Activated CD8-positive, alpha-beta T cell treated with anti-CD3 and anti-CD28 coated beads, Interleukin-2, amount 10 ng/mL, durations not matched to agents 7 days and 5 days (primary cell): ENCODE measurements around the gene ZNF764. TPM values are rescaled to one million over a fixed set of nuclear protein-coding genes. Genes with fewer than 3 reads are reported as not detected.
A peak's percentile ranks its signal among the peaks of the same experiment; 100 is the strongest.
"Not testable (repeated sequence)": the region's sequence is repeated elsewhere in the genome, so short reads cannot be mapped to it uniquely, and the experiment has no call there.

ENCODE experiments used
- ATAC-seq: fragments of 150-1000 bp; cut with Tn5 transposase; one replicate; pipeline ENCODE4 v1.10.0; 2021; ENCODE audit warnings: moderate library complexity
- CTCF ChIA-PET: fragments of 350-600 bp; sonication (Branson Sonifier 250); formaldehyde crosslinking; loops from one replicate; lab custom pipeline; 2021; ENCODE audit warnings: antibody characterized with exemption; lab: Charles Lee
- POLR2A ChIA-PET: fragments of 350-600 bp; sonication (Branson Sonifier 250); formaldehyde crosslinking; loops from one replicate; lab custom pipeline; 2021; ENCODE audit warnings: antibody characterized with exemption; lab: Charles Lee
- DNase-seq: peaks from one replicate; pipeline ENCODE4 v3.0.0-alpha.2; 2020
- H3K27ac Mint-ChIP-seq: one replicate; pipeline ENCODE4 v1.8.0; 2021; ENCODE audit warnings: mild to moderate bottlenecking, mixed read lengths
- H3K27me3 Mint-ChIP-seq: one replicate; pipeline ENCODE4 v1.8.0; 2021; ENCODE audit warnings: low read depth, mixed read lengths
- H3K36me3 Mint-ChIP-seq: one replicate; pipeline ENCODE4 v1.8.0; 2021; ENCODE audit warnings: low read depth, mixed read lengths
- H3K4me1 Mint-ChIP-seq: one replicate; pipeline ENCODE4 v1.8.0; 2021; ENCODE audit warnings: low read depth, mixed read lengths
- H3K4me3 Mint-ChIP-seq: one replicate; pipeline ENCODE4 v1.8.0; 2021; ENCODE audit warnings: mild to moderate bottlenecking, mixed read lengths
- H3K9me3 Mint-ChIP-seq: one replicate; pipeline ENCODE4 v1.8.0; 2022; ENCODE audit warnings: mixed read lengths; ENCODE audit not compliant: insufficient read depth
- total RNA-seq, 2 experiments: library from RNA; stranded (reverse); gene quantifications; one replicate each; pipeline ENCODE4 v1.2.3, GENCODE V29; 2021

ZNF764 gene
- total RNA-seq, 2 experiments from 2014 or later, result 15.2 to 15.4 TPM

- POLR2A ChIA-PET, ATAC-seq, H3K27ac Mint-ChIP-seq, H3K9me3 Mint-ChIP-seq, H3K4me3 Mint-ChIP-seq, DNase-seq, H3K27me3 Mint-ChIP-seq: not testable (repeated sequence)
- CTCF ChIA-PET, result interaction anchor here (1.1 to 1.3 kb wide), 2 partner anchors 18 to 38 kb away, joined by 3 read pairs; no protein-coding TSS in a partner anchor
- peaks cover 16% of the 10 kb centered on the region for H3K4me1 Mint-ChIP-seq
- peaks cover 31% of the 10 kb centered on the region for H3K36me3 Mint-ChIP-seq
These were observed 32.7 kb upstream of the ZNF764 start for GRCh38 chr16:30590869-30591268.

DNA sequence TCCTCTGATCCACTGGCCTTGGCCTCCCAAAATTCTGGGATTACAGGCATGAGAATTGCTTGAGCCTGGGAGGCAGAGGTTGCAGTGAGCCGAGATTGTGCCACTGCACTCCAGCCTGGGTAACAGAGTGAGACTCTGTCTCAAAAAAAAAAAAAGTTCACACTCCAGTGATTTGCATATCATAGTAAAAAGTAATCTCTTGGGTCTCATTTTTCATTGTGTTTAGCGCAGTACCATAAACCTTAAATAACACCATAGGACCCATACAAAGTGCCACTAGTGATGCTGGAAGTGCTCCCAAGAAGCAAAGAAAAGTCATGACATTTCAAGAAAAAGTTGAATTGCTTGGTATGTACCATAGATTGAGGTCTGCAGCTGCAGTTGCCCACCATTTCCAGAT, 31.4 kb upstream of the ZNF764 start:
- DNase-seq, POLR2A ChIA-PET, H3K27me3 Mint-ChIP-seq, CTCF ChIA-PET, H3K4me3 Mint-ChIP-seq, H3K27ac Mint-ChIP-seq, ATAC-seq, H3K9me3 Mint-ChIP-seq: not testable (repeated sequence)
- H3K4me1 Mint-ChIP-seq, result peaks cover 19% of the 10 kb centered on the region
- peaks cover 30% of the 10 kb centered on the region for H3K36me3 Mint-ChIP-seq

- no peak overlapping the region for H3K4me3 Mint-ChIP-seq
- ChIA-PET POLR2A (no interaction called here), CTCF (interaction anchor here (1.0 to 5.6 kb wide), 2 partner anchors 9 to 40 kb away, joined by 3 to 44 read pairs; no protein-coding TSS in a partner anchor)
- H3K27me3 Mint-ChIP-seq, result no peaks in the 10 kb centered on the region
- no peaks in the 10 kb centered on the region for H3K9me3 Mint-ChIP-seq
- DNase-seq (no peak), ATAC-seq (no peak)
- H3K36me3 Mint-ChIP-seq, result peaks cover 29% of the 10 kb centered on the region
- no peak overlapping the region for H3K27ac Mint-ChIP-seq
- peaks cover 25% of the 10 kb centered on the region for H3K4me1 Mint-ChIP-seq
These were observed 30.5 kb upstream of the ZNF764 start for GRCh38 chr16:30588651-30589050.

DNA sequence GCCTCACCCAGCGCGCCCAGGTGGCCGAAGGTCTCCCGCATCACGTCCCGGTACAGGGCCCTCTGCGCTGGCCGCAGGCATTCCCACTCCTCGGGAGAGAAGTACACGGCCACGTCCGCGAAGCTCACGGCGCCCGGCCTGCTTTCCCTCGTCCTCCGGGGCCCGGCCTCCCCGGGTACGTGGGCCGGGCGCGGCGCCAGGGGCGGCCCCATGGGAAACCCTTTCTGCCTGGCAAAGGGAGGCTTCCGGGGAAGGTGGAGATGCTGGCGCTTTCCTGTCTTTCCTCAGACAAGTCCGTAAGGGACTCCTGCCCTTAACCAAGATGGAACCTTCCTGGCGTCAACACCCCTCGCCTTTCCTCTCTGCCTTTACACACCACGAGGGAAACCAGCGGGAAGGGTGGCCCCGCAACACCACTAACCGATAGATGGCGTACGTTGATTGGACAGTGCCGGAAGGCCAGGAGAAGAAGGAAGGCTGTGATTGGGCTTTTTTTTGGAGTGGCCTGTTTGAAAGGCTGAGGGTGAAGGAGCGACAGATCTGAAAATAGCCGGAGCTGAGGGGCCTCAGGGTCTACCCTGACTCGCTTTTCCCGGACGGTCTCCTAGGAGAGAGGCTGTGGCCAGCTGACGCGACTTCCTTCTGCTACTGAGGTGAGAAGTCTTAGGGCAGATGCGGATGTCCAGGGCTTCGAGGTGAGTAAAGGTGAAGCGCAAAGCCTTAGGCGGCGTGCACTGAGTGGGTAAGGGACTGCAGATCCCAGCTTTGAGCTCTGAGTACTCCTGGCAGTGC, 27.4 kb upstream of the ZNF764 start, which contains the start of gene ZNF785:
ZNF785 (minus strand) TSS at position 298 of the 792 bp plus-strand sequence; CDS start at position 212, 86 bp downstream.
- Mint-ChIP-seq H3K4me1 (peaks cover 30% of the 10 kb centered on the region), H3K27me3 (no peaks in the 10 kb centered on the region), H3K9me3 (no peaks in the 10 kb centered on the region), H3K27ac (peak within 1 kb of the TSS; percentile 87), H3K4me3 (peak within 1 kb of the TSS; percentile 96), H3K36me3 (peaks cover 45% of the 10 kb centered on the region)
- DNase-seq, result peak; percentile 98
- peak; percentile 98 for ATAC-seq
- CTCF ChIA-PET, result interaction anchor here (0.9 to 5.6 kb wide), 10 partner anchors 12 to 494 kb away, joined by 3 to 44 read pairs (median 8); partner anchors contain the start of genes DCTPP1, TBX6, ZNF688 and ZNF747
- POLR2A ChIA-PET, result interaction anchor here (0.6 to 4.7 kb wide), 11 partner anchors 9 to 85 kb away, joined by 3 to 48 read pairs (median 4); partner anchors contain the start of genes ZNF688, ZNF747 and ZNF764

DNA sequence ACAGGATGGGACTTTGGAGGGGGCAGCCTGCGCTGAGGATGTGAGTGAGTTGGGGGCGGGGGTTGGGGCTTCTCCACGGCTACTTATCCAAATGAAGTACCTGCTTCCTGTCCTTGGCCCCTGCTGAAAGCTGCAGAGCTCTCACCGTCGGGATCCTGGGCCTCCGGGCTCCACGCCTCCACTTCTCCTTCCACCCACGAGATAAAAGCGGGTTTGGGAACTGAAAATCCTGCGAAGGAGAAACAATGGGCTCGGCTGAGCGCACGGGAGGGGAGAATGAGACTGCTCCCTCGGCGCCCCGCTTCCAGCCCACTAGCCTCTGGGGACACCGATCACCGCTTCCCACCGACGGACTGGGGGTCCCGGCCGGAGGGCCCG, 26.8 kb upstream of the ZNF764 start:
- Mint-ChIP-seq H3K36me3 (peaks cover 45% of the 10 kb centered on the region), H3K4me3 (peak overlapping the region; percentile 96), H3K9me3 (no peaks in the 10 kb centered on the region), H3K27me3 (no peaks in the 10 kb centered on the region), H3K4me1 (peaks cover 30% of the 10 kb centered on the region), H3K27ac (peak overlapping the region; percentile 65)
- peak; percentile 31 for ATAC-seq
- DNase-seq, result peak; percentile 35
- CTCF ChIA-PET, result interaction anchor here (1.0 to 5.6 kb wide), 8 partner anchors 13 to 493 kb away, joined by 3 to 44 read pairs (median 8); partner anchors contain the start of genes DCTPP1, TBX6, ZNF688 and ZNF747
- POLR2A ChIA-PET, result interaction anchor here (0.6 to 4.7 kb wide), 9 partner anchors 9 to 85 kb away, joined by 3 to 48 read pairs (median 6); partner anchors contain the start of genes ZNF688, ZNF747 and ZNF764

GRCh38 chr16:30582611-30583340, 24.6 kb upstream of the ZNF764 start:
- Mint-ChIP-seq H3K4me1 (peaks cover 28% of the 10 kb centered on the region), H3K27ac (no peak overlapping the region), H3K9me3 (no peaks in the 10 kb centered on the region), H3K27me3 (no peaks in the 10 kb centered on the region), H3K36me3 (peaks cover 48% of the 10 kb centered on the region), H3K4me3 (no peak overlapping the region)
- POLR2A ChIA-PET, result interaction anchor here (0.6 kb wide), 1 partner anchor 28 kb away, joined by 3 read pairs; the partner anchor contains the start of gene ZNF689
- CTCF ChIA-PET, result interaction anchor here (1.7 kb wide), 1 partner anchor 15 kb away, joined by 6 read pairs; no protein-coding TSS in a partner anchor
- ATAC-seq, result no peak
- no peak for DNase-seq

- H3K27ac Mint-ChIP-seq, result no peak overlapping the region
- H3K36me3 Mint-ChIP-seq, result peaks cover 38% of the 10 kb centered on the region
- DNase-seq, result no peak
- no peak overlapping the region for H3K4me3 Mint-ChIP-seq
- H3K4me1 Mint-ChIP-seq, result peaks cover 18% of the 10 kb centered on the region
- CTCF ChIA-PET, result interaction anchor here (1.7 kb wide), 1 partner anchor 17 kb away, joined by 6 read pairs; no protein-coding TSS in a partner anchor
- POLR2A ChIA-PET, result interaction anchor here (0.7 kb wide), 1 partner anchor 10 kb away, joined by 4 read pairs; the partner anchor contains the start of gene ZNF688
- ATAC-seq, result no peak
- H3K9me3 Mint-ChIP-seq, result no peaks in the 10 kb centered on the region
- no peaks in the 10 kb centered on the region for H3K27me3 Mint-ChIP-seq
These were observed 23.3 kb upstream of the ZNF764 start for GRCh38 chr16:30581457-30581856.

DNA sequence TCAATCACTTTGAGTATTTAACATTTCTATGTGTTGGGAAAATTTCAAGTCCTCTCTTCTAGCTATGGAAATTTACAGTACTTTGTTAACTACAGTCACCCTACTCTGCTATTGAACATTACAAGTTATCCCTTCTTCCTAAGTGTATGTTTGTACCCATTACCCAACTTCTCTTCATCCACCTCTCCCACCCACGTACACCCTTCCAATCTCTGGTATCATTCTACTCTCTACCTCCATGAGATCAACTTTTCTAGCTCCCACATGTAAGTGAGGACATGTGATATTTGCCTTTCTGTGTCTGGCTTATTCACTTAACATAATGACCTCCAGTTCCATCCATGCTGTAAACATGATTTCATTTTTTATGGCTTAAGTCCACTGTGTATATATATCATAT, 16.5 kb upstream of the ZNF764 start:
- Mint-ChIP-seq H3K4me3 (no peak overlapping the region), H3K9me3 (no peaks in the 10 kb centered on the region), H3K27ac (no peak overlapping the region), H3K4me1 (peaks cover 29% of the 10 kb centered on the region), H3K36me3 (peaks cover 28% of the 10 kb centered on the region), H3K27me3 (no peaks in the 10 kb centered on the region)
- POLR2A ChIA-PET, result no interaction called here
- CTCF ChIA-PET, result interaction anchor here (1.0 to 1.2 kb wide), 2 partner anchors 24 to 41 kb away, joined by 3 to 4 read pairs; no protein-coding TSS in a partner anchor
- ATAC-seq (no peak), DNase-seq (no peak)

GRCh38 chr16:30571445-30572322, 13.5 kb upstream of the ZNF764 start, which contains the start of gene ZNF688:
Gene ZNF688, minus strand, starts transcription at chr16:30571714. Its CDS starts 85 bp downstream, at chr16:30571629.
- CTCF ChIA-PET, result interaction anchor here (0.9 to 3.0 kb wide), 11 partner anchors 13 to 163 kb away, joined by 3 to 30 read pairs (median 11); partner anchors contain the start of genes DCTPP1, FBRS, ZNF747 and ZNF764
- no peaks in the 10 kb centered on the region for H3K27me3 Mint-ChIP-seq
- peak; percentile 87 for ATAC-seq

More at GRCh38 chr16:30571445-30572322, 13.5 kb upstream of the ZNF764 start, which contains the start of gene ZNF688:
- POLR2A ChIA-PET, result interaction anchor here (0.6 to 3.3 kb wide), 23 partner anchors 10 to 388 kb away, joined by 3 to 61 read pairs (median 4); partner anchors contain the start of genes CORO1A, DCTPP1, PRR14 and SEPTIN1
- H3K27ac Mint-ChIP-seq, result peak within 1 kb of the TSS; percentile 94
- peaks cover 14% of the 10 kb centered on the region for H3K36me3 Mint-ChIP-seq
- peaks cover 48% of the 10 kb centered on the region for H3K4me1 Mint-ChIP-seq
- peak within 1 kb of the TSS; percentile 98 for H3K4me3 Mint-ChIP-seq
- no peaks in the 10 kb centered on the region for H3K9me3 Mint-ChIP-seq
- DNase-seq, result peak; percentile 98
